Measurements from ENCODE around the gene NAE1.

DNA sequence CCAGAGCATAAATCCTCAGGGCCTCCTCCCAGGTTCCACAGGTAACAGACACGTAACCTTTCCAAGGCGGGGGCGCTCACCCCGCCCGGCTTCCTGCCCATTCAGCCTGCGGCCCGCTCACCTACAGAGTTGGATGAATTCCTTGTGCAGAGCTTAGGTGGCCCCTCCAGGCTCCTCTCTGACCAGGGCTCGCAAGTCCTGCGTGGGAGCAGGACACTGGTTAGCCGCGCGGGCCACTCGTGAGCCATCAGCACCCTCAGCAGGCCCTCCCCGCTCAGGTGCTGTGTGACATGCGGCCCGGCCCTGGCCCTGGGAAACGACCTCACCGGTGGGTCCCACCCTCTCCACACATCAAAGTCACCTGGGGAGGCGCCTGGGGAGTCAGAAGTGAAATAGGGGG lies 29.9 kb downstream of the NAE1 start:
- TF ChIP-seq, protein P1, sequence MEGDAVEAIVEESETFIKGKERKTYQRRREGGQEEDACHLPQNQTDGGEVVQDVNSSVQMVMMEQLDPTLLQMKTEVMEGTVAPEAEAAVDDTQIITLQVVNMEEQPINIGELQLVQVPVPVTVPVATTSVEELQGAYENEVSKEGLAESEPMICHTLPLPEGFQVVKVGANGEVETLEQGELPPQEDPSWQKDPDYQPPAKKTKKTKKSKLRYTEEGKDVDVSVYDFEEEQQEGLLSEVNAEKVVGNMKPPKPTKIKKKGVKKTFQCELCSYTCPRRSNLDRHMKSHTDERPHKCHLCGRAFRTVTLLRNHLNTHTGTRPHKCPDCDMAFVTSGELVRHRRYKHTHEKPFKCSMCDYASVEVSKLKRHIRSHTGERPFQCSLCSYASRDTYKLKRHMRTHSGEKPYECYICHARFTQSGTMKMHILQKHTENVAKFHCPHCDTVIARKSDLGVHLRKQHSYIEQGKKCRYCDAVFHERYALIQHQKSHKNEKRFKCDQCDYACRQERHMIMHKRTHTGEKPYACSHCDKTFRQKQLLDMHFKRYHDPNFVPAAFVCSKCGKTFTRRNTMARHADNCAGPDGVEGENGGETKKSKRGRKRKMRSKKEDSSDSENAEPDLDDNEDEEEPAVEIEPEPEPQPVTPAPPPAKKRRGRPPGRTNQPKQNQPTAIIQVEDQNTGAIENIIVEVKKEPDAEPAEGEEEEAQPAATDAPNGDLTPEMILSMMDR (conservative IDR thresholded peaks at IDR 0.05; ENCODE audit: low read length) = no peak
- TF ChIP-seq EZH2phosphoT487 (IDR thresholded peaks at IDR 0.05; ENCODE audit: borderline replicate concordance, low read depth, low read length) = no peak
